Right lung (tissue), 5 donors: Measurements from ENCODE around the gene ACOT12. TPM values are rescaled to one million over a fixed set of nuclear protein-coding genes. Genes with fewer than 3 reads are reported as not detected.

Experiments used
- DNase-seq, 2 donors: peaks; one replicate each; pipeline ENCODE4 v3.0.0-alpha.2; 2013
- polyA plus RNA-seq, 5 donors: library from polyadenylated mRNA; unstranded; fragments of 120-200 nt; gene quantifications; one replicate each; pipeline versions ENCODE4 v1.2.1 to v1.2.3, GENCODE V29; 2013; ENCODE audit warnings: inconsistent platforms in 1 of 5, low replicate concordance in 1 of 5; ENCODE audit not compliant: insufficient read length in 5 of 5, insufficient read depth in 1 of 5

ACOT12 gene
- polyA plus RNA-seq, 5 donors: 0.25 to 0.54 (median 0.37) TPM

DNA sequence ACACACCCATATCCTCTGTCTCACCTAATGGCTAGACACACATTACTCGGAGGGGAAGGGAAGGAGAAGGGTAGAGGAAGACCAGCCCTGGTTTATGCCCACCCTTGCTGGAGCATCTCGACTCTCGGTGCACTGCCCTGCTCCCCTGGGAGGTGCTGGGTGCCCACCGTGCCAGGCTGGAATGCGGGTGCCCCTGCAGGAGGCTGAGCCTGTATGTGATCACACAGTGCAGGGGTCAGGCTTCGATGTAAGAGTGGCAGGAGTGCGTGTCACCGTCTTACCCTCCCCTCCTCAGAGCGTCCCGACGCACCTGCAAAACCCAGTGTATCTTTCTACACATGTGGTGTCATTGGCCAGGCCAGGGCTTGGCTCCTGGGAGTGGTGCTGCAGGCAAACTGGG, 7.3 kb upstream of the ACOT12 start:
- DNase-seq: no peak

DNA sequence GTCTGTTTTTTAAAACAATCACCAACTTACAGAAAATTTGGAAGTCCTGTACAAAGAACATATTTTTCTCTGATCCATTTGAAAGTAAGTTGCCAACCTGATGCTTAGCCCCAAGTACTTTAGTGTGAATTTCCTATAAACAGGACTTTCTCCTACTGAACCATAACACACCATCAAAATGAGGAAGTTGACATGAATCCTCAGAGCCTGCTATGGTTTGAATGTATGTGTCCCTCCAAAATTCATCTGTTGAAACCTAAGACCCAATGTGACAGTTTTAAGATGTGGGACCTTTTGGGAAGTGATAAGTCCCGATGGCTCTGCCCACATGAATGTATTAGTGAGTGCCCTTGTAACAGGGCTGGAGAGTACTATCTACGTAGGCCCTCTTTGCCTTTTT, 6.4 kb upstream of the ACOT12 start:
- no peak for DNase-seq

DNA sequence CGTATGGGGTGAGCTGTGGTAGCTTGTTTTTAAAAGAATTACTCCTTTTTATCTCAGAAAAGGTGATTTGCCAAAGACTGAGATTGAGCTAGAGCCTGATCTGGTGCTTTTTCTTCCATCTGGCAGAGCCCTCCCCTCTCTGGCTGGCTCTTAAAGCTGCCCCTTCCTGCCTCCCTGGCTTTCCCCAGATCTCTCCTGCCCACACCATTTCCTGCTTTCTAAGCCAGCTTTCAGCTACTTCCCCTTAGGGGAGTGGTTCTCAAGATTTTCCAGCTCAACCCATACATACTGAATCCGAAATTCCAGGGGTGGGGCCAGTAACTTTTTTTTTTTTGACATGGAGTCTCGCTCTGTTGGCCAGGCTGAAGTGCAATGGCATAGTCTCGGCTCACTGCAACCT, 4.8 kb upstream of the ACOT12 start:
- DNase-seq: no peak

DNA sequence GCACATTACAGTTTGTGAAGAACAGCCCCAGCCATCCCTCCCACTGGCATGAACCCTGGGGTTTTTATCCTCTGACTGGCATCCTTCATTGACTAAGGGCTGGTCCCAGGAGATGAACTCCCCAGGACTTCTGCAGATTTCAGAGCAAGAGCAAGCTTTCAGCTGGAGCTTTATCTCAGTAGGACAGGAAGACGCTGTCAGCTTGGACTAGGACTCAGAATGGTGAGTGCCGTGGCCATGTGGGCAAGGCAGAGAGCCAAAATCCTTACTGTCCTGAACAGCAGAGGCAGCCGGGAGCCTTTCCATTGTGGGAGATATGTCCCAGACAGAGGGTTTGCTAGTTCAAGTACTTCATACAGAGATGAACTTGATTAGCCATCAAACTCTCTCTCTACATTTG, 3.2 kb upstream of the ACOT12 start:
- DNase-seq: no peak

DNA sequence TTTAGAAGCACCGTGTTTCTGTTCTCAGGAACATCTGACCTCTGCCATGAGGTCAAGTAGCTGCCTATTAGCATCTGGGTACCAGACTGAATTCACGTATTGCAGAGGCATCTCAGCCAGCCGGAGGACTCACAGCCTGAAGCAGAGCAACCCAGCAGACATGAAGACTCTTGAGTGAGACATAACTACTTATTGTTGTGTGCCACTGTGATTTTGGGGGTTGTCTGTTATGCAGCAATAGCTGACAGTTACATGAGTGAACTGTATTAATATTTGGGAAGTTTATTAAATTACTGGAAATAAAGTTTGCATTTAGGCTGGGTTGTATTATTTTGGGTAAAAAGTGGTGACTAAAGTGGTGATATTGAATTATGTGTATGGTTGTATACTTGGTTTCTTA, 1.3 kb upstream of the ACOT12 start:
- DNase-seq: no peak

DNA sequence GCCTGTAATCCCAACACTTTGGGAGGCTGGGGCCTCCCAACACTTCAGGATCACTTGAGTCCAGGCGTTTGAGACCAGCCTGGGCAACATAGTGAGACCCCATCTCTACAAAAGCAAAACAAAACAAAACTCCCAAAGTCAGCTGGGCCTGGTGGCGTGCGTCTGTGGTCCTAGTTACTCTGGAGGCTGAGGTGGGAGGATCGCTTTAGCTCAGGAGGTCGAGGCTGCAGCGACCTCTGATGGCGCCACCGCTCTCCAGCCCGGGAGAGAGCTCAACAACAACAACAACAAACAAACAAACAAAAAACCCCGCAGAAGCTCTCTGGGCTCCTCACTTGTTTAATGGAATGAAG, 528 bp downstream of the ACOT12 start:
- no peak for DNase-seq

DNA sequence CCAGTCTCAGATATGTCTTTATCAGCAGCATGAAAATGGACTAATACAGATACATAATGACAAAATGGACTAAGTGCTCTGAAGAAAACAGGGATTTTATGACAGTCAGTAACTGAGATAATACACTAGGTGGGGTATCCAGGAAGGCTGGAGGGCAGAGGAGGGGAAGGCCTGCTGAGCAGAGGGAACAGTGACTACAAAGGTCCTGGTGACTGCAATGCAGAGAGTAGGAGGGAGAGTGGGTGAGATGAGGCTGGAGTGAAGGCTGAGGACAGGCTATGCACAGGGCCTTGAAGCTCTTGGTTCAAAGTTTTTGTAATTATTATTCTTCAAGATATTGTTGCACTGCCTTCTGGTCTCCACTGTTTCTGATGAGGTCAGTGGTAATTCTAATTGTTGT, 4.9 kb downstream of the ACOT12 start:
- DNase-seq: no peak

DNA sequence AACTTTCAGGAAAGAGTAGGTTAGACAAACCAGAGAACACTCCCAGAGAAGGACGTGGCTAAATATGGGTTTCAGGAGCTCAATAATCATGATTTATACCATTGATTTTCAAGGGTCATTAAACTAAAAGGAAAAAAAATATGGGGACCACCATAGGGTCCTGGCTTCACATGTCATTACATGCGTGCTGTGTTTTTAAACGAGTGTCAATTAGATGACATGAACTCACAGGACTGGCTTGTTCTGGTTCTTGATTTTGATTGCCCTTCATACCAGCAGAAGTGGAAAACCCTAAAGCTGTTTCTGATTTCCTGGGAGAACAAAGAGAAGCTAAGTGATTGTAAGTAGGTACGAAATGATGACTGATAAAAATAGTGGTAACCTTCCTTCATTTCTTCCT, 5.8 kb downstream of the ACOT12 start:
- DNase-seq: no peak

DNA sequence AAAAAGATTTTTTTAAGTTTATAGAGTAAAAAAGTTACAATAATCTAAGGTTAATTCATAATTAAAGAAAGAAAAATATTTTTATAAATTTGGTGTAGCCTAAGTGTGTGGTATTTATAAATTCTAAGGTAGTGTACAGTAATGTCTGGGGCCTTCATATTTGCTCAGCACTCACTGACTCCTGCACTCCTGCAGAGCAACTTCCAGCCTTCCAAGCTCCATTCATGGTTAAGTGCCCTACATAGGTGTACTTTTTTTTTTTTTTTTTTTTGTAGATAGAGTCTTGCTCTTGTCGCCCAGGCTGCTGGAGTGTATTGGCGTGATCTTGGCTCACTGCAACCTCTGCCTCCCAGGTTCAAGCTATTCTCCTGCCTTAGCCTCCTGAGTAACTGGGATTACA, 10.1 kb downstream of the ACOT12 start:
- no peak for DNase-seq

DNA sequence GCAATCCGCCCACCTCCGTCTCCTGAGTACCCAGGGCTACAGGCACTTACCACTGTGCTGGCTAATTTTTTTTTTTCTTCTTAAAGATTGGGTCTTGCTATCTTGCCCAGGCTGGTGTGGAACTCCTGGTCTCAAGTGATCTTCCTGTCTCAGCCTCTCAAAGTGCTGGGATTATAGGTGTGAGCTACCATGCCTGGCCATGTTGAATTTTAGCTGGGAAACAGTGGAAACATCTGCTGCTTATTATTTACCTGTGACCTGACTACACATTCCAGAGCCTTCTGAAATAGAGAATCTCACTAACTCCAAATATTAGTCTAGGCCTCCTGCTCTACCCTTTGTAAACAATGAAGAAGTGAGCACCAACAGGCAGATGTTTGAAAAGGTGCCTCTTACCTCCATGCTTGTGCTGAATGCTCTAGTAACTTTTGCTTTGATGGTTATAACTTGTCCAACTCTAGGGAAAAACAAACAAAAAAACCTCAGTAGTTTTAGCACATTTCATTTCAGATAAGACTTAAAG, 22.5 kb downstream of the ACOT12 start:
- no peak for DNase-seq

DNA sequence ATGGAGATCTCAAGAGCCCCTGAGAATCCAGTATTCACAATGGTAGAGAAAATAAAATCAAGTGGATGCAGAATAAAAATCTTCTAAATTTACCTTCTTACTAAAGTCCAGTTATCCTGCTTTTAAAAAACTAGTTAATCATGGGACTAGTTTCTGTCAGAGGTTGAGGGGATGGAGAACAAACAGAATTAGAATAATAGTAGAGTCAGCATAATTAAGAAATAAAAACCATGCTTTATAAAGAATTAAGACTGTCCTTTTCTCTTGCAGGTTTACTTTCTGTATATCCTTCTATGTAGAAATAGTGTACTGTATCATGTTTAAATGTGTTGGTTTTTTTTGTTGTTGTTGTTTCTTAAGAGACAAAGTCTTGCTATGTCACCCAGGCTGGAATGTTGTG, 23.0 kb downstream of the ACOT12 start:
- no peak for DNase-seq

DNA sequence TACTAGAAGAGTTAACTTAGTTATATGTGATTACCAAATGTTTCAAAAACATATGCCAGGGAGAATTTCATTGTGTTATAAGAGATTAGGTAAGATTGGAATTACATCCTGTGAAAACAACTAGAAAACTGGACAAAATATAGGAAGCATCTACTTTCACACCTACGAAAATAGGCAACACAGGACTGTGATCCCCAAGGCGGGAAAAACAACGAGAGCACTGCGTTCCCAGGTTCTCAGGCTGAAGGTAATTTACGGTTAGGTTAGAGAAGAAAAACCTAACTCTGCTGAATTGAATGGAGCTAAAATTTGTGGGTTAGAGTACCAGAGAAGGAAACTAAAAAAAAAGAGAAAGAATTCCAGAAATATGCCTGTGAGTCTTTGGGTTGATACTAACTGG, 28.4 kb downstream of the ACOT12 start:
- no peak for DNase-seq

DNA sequence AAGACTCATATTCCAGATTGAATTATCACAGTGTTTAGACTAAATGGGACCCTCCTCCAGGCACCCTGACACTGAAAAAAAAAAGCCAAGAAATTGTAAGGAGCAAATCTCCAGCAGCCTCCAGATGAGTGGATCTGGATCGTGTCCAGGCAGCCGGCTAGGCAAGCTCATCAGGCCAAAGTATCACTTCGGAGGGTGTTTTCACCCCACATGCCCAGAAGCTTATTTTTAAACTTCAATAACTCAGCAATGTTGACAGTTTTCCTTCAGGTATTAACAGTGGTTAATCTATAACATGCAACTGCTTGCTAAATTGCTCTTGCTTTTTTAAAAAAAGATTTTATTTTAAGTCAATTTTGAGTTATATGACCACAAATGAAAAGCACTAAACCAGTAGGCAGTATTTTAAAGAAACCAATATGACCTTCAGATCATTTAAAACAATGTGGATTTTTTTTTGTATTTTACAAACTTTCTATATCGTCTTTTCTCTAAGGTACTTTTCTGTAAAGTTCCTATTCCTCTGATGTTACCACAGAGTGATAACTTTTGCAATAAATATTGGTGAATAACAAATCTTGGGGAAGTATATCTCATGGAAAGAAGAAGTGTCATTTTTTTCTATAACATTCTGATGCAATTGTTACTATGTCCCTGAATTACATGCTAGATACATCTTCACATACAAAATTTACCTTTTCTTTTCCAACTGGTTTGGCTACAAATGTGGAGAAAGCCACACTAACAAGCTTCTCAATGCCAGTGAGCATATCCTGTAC, 30.7 kb downstream of the ACOT12 start:
- DNase-seq: no peak

DNA sequence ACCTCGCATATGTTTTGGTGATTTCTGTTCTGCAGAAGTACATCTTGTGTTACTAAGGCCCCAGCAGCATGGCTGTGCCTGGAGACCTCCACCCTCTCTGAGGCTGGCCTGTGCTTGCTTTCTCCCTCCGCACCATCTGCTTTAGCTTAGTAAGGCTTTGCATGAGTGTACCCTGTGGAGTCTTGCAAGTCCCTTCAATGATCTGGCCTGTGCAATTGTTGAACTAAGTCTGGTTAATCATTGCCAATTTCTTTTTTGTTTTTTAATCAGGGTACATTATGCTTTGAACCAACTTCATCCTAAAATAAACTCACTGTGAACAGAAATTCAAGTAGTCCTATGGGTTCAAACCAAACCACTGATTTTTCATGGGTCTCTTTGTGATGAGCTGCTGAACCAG, 32.3 kb downstream of the ACOT12 start:
- DNase-seq: no peak

DNA sequence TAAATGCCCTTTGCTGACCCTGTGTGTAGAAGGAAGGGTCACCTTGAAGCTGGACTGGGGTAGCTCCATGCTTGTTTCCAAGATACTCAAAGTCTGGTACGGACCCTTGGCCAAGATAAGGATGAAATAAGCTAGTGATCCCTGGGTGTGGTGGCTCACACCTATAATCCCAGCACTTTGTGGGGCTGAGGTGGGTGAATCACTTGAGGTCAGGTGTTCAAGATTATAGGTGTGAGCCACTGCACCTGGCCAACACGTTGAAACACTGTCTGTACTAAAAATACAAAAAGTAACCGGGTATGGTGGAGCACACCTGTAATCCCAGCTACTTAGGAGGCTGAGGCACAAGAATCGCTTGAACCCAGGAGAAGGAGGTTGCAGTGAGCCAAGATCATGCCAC, 33.3 kb downstream of the ACOT12 start:
- DNase-seq: no peak

DNA sequence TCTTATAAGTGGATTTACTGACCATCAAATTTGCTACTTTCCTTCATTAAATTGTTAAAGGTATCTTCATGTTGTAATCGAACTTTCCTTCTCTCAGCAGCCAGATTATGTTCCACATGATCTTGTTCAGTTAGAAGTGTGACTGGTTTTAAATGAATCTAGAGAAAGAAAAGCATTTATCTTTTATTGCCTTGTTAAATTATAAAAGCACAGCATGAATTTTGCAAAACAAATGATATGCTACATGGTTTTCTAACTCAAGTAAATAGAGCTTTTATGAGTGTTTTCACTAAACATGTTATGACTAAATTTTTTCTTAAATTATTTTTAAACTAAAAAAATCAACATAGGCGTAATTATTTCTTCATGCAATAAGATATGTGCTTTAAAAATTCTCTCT, 34.1 kb downstream of the ACOT12 start:
- DNase-seq: no peak

DNA sequence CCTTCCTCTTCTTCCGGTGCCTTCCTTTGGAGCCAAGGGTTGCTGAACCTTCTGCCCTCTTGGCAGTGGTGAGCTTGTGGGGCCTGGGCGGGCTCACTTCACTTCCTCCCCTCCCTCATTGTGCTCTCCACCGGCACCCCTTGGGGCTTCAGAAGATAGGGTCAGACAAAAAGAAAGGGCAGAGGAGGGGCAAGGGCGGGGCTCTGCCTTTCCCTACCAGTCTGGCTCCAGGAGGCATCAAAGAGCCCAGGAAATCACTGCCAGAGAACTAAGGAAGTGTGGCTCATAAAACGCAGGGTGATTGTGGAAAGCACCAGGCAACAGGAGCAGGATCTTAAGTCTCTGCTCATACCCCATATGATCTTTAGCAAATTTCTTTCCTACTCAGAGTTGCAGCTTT, 34.8 kb downstream of the ACOT12 start:
- no peak for DNase-seq

DNA sequence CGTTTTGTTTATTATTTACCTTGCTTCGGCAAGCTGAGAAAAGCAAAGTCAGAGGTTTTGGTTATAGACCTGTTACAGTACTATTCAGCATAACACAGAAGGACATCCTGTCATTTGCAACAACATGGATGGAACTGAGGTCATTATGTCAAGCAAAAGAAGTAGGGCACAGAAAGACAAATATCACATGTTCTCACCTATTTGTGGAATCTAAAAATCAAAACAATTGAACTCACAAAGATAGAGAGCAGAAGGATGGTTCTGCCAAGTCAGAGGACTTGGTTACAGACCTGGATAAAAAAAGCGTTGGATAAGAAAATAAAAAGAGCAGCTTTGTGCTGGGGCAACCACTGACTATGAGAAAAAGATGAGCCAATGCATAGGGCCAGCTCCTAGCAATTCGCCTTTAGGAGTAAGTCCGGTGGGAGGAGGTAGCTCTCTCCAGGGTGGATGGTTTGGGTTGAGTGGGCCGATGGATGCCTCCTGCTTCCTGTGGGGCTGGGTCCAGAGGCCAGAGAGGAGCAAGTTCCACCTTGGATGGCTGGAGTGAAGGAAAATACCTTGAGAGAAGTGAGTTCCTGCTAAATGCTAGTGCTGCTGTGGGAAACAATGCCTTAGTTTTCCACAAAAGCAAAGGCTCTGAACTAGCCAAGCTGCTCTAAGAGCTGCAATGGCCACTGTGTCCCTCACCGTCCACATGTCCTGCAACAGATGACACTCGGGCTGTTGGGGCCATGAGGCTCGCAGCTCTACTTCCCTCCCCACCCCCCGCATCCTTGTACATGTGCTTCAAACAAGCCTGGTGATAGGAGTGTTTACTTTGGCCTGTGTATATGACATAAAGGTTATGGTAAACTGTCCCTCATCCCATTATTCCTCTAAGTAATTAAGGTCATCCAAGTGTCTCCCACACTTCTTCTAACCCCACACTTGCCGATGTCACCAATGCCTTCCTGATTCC, 38.4 kb downstream of the ACOT12 start:
- DNase-seq: no peak

DNA sequence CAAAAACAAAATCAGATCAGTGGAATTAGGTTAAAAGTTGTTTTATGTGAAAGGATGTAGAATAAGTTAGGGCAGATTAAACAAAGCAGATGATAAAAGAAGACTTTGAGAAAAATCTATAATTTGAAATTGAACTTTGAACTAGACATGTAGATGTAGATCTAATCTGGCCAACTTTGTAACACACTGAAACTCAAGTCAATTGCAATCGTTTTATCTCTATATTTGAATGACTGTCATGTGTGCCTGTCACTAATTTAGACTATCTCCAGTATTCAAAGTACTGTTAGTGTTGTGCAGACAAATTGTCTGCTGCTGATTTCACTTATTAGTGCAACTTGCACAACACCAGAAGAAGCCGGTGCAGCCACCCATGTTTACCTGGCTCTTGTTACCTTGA, 39.8 kb downstream of the ACOT12 start:
- no peak for DNase-seq

DNA sequence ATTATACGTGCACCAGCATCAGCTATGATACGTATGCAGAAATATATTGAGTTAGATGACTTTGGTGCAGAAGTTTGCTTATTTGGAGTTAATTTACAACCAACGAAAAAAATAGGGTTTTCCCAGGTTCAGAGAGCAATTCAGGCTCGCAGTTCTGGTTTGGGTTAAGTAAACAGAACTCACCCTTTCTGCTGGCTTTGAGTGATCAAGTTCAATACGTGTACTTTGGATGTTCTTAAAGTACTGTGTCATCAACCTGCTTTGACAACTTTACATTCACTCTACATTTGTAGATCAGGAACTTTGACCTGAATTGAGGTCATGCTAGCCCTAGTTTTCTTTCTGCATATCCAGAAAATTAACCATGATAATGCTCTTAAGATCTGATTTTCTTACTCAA, 40.7 kb downstream of the ACOT12 start:
- DNase-seq: no peak

DNA sequence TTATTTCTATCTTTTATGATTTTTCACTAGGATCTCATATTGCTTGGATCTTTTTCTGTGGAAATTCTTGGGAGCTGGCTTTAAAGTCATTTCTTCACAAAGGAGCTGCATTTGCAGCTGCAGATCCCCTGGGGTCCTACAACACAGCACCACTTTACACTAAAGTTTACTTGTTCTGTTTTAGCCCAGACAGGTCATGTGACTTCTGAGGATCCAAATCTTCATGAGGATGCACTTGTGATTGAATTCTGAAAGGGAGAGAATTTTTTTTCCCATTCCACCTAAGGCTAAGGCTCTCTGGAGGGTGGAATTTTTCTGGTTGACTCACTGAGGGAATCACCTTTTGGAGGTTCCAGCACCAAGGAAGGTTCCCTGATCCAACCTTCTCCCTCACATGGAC, 43.4 kb downstream of the ACOT12 start:
- no peak for DNase-seq

DNA sequence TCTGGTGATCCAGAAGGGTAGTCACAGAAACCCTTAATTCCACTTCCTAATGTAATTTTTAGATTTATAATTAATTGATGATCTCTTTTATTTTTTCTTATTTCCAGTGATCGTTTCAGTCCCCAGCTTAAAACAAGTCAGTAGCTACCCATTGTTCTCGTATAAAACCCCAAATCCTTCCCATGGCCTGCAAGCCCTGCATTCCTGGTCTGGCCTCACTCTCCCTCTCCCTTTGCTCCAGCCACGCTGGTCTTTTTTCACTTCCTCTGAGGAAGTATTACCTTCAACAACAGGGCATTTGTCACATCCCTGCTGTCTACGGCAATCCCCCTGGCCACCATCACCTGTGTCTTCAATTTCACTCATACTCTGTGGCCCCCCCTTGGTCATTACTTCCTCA, 44.8 kb downstream of the ACOT12 start:
- DNase-seq: no peak

DNA sequence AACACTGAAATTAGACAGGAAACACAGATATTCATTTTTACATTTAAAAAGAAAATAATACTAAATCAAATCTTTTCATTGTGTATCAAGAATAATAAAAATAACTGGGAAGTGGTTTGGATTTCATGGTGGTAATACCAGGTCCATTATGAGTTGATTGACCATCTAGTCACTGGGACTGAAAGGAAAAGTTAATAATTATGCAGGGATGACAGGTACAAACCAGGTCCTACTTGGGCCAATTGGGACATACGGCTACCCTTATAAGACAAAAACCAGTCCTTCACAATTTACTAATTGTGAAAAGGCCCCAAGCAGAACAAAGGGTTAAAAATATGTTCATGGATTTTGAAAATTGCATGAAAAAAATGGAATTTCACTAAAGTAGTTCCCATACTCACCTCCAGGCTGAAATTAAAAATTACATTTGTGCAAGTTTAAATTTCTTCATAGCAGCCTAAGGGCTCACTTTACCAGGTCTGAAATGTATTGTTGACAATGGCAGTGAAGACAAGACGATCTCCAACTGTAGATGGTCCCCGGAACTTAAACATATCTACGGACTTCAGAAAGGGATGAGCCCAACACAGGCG, 48.4 kb downstream of the ACOT12 start:
- no peak for DNase-seq
